Measurements from ENCODE around the gene ROBO4. TPM values are rescaled to one million over a fixed set of nuclear protein-coding genes. Genes with fewer than 3 reads are reported as not detected.

ROBO4 gene
- total RNA-seq, 4 donors from 2014 or later = 3.7 to 20.6 (median 5.4) TPM

GRCh38 chr11:124917115-124917637 lies 19.5 kb upstream of the ROBO4 start:
- Histone ChIP-seq H3K27me3 (no peaks in the 10 kb centered on the region), H3K36me3 (no peaks in the 10 kb centered on the region), H3K4me1 (peaks cover 0 to 9% (median 3%) of the 10 kb centered on the region in 4 donors), H3K9me3 (peaks cover 0 to 3% (median 0%) of the 10 kb centered on the region in 4 donors), H3K27ac (no peak overlapping the region), H3K4me3 (no peak overlapping the region)
- TF ChIP-seq CTCF (IDR thresholded peaks at IDR 0.05) = no peak
- no peak for DNase-seq

- no peak for DNase-seq
- peaks cover 0 to 7% (median 0%) of the 10 kb centered on the region in 4 donors for H3K9me3 ChIP-seq
- peaks cover 0 to 6% (median 3%) of the 10 kb centered on the region in 4 donors for H3K4me1 ChIP-seq
- no peak overlapping the region for H3K27ac ChIP-seq
- H3K36me3 ChIP-seq = no peaks in the 10 kb centered on the region
- H3K4me3 ChIP-seq = no peak overlapping the region
- TF ChIP-seq POLR2A (IDR thresholded peaks at IDR 0.05) (no peak), CTCF (IDR thresholded peaks at IDR 0.05) (no peak)
- H3K27me3 ChIP-seq = no peaks in the 10 kb centered on the region
Measured at GRCh38 chr11:124916370-124916710, 18.7 kb upstream of the ROBO4 start.

- no peak for DNase-seq
- Histone ChIP-seq H3K4me3 (no peak overlapping the region), H3K27me3 (no peaks in the 10 kb centered on the region), H3K4me1 (peaks cover 0 to under 1% (median 0%) of the 10 kb centered on the region in 4 donors), H3K9me3 (peaks cover 0 to 7% (median 0%) of the 10 kb centered on the region in 4 donors), H3K27ac (no peak overlapping the region), H3K36me3 (no peaks in the 10 kb centered on the region)
- TF ChIP-seq POLR2A (IDR thresholded peaks at IDR 0.05) = no peak
- no peak for TF ChIP-seq CTCF (IDR thresholded peaks at IDR 0.05)
Measured at GRCh38 chr11:124915541-124916369, 18.1 kb upstream of the ROBO4 start.

- no peak for DNase-seq
- Histone ChIP-seq H3K4me1 (no peaks in the 10 kb centered on the region), H3K9me3 (no peaks in the 10 kb centered on the region), H3K4me3 (no peak overlapping the region), H3K27me3 (no peaks in the 10 kb centered on the region), H3K27ac (no peak overlapping the region), H3K36me3 (no peaks in the 10 kb centered on the region)
- TF ChIP-seq POLR2A (IDR thresholded peaks at IDR 0.05) = no peak
- no peak for TF ChIP-seq CTCF (IDR thresholded peaks at IDR 0.05)
Measured at GRCh38 chr11:124902616-124903015, 5.0 kb upstream of the ROBO4 start.

GRCh38 chr11:124900464-124900863 lies 2.8 kb upstream of the ROBO4 start:
- Histone ChIP-seq H3K4me1 (no peaks in the 10 kb centered on the region), H3K36me3 (no peaks in the 10 kb centered on the region), H3K9me3 (no peaks in the 10 kb centered on the region), H3K27ac (no peak overlapping the region), H3K27me3 (no peaks in the 10 kb centered on the region), H3K4me3 (no peak overlapping the region)
- no peak for TF ChIP-seq CTCF (IDR thresholded peaks at IDR 0.05)
- no peak for TF ChIP-seq POLR2A (IDR thresholded peaks at IDR 0.05)
- DNase-seq = no peak

All from Peyer's patch (tissue), 4 donors.